ENCODE measurements around the gene ENO2.
A peak's percentile ranks its signal among the peaks of the same experiment; 100 is the strongest.

ENO2 gene

DNA sequence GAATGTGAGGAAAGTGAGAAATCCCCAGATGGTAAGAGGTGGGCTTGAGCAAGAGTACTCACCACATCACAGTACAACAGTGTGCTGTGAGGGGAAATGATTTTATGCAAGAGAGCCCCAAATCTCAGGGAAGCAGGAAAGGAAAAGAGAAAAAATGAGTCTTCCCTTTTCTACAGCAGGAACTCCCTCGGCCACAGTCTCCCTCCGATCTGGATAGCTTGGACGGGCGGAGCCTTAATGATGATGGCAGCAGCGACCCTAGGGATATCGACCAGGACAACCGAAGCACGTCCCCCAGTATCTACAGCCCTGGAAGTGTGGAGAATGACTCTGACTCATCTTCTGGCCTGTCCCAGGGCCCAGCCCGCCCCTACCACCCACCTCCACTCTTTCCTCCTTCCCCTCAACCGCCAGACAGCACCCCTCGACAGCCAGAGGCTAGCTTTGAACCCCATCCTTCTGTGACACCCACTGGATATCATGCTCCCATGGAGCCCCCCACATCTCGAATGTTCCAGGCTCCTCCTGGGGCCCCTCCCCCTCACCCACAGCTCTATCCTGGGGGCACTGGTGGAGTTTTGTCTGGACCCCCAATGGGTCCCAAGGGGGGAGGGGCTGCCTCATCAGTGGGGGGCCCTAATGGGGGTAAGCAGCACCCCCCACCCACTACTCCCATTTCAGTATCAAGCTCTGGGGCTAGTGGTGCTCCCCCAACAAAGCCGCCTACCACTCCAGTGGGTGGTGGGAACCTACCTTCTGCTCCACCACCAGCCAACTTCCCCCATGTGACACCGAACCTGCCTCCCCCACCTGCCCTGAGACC is 21.2 kb downstream of the ENO2 start:
- DNase-seq = no peak

DNA sequence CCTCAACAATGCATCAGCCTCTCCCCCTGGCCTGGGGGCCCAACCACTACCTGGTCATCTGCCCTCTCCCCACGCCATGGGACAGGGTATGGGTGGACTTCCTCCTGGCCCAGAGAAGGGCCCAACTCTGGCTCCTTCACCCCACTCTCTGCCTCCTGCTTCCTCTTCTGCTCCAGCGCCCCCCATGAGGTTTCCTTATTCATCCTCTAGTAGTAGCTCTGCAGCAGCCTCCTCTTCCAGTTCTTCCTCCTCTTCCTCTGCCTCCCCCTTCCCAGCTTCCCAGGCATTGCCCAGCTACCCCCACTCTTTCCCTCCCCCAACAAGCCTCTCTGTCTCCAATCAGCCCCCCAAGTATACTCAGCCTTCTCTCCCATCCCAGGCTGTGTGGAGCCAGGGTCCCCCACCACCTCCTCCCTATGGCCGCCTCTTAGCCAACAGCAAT is 21.8 kb downstream of the ENO2 start:
- no peak for DNase-seq

DNA sequence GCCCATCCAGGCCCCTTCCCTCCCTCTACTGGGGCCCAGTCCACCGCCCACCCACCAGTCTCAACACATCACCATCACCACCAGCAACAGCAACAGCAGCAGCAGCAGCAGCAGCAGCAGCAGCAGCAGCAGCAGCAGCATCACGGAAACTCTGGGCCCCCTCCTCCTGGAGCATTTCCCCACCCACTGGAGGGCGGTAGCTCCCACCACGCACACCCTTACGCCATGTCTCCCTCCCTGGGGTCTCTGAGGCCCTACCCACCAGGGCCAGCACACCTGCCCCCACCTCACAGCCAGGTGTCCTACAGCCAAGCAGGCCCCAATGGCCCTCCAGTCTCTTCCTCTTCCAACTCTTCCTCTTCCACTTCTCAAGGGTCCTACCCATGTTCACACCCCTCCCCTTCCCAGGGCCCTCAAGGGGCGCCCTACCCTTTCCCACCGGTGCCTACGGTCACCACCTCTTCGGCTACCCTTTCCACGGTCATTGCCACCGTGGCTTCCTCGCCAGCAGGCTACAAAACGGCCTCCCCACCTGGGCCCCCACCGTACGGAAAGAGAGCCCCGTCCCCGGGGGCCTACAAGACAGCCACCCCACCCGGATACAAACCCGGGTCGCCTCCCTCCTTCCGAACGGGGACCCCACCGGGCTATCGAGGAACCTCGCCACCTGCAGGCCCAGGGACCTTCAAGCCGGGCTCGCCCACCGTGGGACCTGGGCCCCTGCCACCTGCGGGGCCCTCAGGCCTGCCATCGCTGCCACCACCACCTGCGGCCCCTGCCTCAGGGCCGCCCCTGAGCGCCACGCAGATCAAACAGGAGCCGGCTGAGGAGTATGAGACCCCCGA is 22.5 kb downstream of the ENO2 start:
- DNase-seq = peak; percentile 68

GRCh38 chr12:6937481-6938352 is 23.3 kb downstream of the ENO2 start:
- DNase-seq = peak; percentile 91

GRCh38 chr12:6938353-6939190 is 24.2 kb downstream of the ENO2 start:
- DNase-seq = no peak

DNA sequence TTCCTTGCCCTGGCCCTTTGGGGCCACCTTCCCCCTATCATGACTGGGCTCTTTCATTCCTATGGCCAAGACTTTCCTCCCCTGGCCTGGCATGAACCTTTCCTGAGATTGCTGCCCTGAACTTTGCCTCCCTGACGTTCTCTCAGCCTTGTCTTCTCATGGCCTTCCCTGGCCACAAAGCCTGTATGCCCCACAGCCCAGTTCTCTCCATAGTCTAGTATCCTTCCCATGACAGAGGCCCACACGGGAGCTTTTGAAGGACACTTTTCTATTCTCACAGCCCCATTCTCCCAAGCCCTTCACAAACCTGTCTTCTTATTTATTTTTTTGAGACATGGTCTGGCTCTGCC is 24.8 kb downstream of the ENO2 start:
- DNase-seq = no peak

DNA sequence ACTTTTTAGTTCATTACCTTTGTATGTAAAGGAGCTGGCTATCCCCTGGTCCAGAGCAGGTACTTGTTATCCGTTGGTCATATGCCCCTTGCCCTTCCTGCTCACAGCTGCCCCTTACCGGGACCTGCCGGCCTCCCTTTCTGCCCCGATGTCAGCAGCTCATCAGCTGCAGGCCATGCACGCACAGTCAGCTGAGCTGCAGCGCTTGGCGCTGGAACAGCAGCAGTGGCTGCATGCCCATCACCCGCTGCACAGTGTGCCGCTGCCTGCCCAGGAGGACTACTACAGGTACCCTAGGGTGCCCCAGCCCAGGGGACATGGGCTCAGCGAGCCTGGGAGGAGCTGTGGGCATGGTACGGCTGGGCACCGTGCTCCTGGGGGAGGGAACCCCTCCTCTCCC is 26.9 kb downstream of the ENO2 start:
- DNase-seq = no peak

DNA sequence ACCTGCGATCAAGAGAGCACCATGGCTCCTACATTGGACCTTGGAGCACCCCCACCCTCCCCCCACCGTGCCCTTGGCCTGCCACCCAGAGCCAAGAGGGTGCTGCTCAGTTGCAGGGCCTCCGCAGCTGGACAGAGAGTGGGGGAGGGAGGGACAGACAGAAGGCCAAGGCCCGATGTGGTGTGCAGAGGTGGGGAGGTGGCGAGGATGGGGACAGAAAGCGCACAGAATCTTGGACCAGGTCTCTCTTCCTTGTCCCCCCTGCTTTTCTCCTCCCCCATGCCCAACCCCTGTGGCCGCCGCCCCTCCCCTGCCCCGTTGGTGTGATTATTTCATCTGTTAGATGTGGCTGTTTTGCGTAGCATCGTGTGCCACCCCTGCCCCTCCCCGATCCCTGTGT is 27.4 kb downstream of the ENO2 start:
- DNase-seq = no peak

DNA sequence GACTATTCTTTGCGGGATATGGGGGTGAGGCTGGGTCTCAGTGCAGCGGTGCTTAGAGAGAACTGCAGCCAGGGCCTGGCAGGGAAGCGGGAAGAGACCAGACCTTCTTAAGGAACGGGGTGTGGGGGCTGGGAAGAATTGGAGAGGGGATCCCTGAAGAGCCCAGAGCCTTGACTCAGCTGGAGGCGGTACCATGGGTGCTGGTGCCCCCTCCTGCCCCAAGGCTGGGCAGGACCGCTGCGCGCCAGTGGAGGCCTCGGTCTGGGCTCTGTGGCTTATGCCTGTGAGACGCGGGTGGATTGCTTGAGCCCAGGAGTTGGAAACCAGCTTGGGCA is 27.9 kb downstream of the ENO2 start:
- DNase-seq = no peak

GRCh38 chr12:6943389-6943721 is 29.0 kb downstream of the ENO2 start:
- DNase-seq = peak; percentile 69

DNA sequence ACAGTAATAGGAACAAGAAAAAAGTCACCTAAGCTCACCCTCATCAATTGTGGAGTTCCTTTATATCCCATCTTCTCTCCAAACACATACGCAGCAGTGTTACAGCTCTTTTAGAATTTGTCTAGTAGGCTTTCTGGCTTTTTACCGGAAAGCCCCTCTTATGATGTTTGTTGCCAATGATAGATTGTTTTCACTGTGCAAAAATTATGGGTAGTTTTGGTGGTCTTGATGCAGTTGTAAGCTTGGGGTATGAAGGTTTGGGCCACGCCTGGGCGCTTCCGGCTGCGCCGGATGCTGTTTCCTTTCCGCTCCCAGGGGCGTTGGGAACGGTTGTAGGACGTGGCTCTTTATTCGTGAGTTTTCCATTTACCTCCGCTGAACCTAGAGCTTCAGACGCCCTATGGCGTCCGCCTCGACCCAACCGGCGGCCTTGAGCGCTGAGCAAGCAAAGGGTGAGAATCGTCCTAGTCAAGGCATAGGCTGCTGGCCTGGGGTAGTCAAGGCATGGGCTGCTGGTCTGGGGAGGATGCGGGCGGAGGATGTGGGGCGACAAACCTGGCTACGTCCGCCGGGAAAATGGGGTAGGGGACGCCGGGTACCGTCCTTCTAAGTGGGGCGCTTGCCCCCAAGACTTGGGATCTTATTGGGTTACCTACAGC is 29.5 kb downstream of the ENO2 start, which contains the start of the genes C12orf57 and RNU7-1:
C12orf57 (plus strand) TSS at position 301 of the 659 bp plus-strand sequence; CDS start at position 401, 100 bp downstream.
RNU7-1 (plus strand) TSS at position 95 of the 659 bp plus-strand sequence.
- DNase-seq = peak; percentile 76

DNA sequence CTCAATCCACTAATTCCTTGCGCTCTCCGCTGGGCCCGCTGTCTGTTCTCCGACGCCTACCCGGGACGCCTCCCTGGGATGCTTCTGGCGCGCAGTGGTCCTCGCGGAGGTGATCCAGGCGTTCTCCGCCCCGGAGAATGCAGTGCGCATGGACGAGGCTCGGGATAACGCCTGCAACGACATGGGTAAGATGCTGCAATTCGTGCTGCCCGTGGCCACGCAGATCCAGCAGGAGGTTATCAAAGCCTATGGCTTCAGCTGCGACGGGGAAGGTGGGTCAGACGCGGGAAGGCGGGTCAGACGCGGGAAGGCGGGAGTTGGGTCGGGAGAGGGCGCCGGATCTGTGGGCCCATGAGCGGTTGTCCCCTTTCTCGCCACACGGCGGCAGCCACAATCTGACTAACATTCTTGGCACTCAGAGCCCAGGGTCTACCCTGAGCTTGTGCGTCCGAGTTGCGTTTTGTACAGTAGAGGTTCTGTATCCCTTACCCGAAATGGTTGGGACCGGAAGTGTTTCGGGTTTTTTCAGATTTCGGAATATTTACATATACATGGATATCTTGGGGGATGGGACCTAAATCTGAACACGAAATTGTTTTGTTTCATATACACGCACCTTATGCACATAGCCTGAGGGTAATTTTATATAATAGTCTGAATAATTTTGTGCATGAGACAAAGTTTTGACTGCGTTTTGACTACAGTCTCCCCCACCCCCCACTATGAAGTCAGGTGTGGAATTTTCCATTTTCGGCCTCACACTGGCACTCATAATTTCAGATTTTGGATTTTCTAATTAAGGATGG is 30.2 kb downstream of the ENO2 start:
- DNase-seq = peak; percentile 87

DNA sequence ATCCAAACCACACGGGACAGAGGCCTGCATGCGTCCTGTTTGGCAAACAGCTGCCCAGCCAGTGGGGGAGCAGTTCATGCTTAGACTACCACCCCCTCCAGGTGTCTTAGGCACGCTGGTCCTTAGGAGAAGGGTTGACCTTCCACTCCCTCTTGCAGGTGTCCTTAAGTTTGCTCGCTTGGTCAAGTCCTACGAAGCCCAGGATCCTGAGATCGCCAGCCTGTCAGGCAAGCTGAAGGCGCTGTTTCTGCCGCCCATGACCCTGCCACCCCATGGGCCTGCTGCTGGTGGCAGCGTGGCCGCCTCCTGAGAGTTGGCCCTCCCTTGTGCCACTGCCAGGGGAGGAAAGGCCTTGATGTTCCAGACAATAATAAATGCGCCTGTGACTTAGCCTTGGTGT is 31.2 kb downstream of the ENO2 start:
- DNase-seq = no peak

- DNase-seq = peak; percentile 66
These were observed 31.9 kb downstream of the ENO2 start for GRCh38 chr12:6946033-6946919.

DNA sequence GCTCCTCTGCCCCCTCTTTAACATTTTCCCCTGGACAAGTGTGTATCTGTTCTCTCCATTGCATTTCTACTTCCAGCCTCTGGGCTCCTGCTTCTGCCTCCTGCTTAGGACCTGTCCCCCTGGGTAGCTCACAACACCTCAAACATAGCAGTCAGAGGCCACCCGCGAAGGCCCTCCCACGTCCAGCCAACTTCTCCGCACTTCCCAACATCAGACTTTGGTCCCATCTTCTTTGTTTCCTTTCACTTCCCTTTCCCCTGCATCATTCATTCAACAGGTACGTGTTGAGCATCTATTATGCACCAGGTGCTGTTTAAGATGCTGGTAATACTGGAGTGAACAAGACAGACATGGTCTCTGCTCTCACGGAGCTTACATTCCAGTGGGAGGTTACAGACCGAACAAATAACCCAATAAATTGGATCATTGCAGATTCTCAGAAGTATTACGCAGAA is 32.6 kb downstream of the ENO2 start:
- no peak for DNase-seq

- no peak for DNase-seq
These were observed 33.2 kb downstream of the ENO2 start for GRCh38 chr12:6947615-6948014.

DNA sequence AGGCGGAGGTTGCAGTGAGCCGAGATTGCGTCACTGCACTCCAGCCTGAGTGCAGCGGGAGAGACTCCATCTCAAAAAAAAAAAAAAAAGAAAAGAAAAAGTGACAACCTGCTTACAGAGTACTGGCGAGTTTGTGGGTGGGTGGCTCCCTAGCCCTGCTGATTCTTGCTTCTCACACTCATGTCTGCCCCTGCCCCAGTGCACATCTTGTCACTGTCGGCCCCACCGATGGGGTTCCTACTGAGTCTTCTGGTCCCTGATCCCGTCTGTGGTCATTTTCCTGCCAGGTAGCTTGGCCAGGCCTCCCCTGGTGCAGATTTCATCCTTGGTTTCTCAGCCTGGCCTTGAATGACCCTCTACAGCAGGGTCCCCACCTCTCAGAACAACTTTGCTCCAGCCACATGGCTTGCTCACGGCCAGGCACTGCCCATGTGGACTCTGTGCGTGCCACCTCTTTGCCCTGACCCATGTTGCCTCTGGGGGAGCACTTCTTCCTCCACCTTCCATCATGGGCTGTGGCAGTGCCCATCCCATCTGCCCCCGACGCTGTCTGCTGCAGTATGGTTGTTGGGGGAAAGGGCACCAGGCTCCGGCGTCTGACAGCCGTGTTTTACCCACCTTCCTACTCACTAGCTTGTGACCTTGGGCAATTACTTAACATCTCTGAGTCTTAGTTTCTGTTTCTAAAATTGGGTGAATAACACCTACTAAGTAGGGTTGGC is 34.7 kb downstream of the ENO2 start:
- peak; percentile 47 for DNase-seq

GRCh38 chr12:6950401-6950801 is 36.0 kb downstream of the ENO2 start:
- DNase-seq = peak; percentile 51

All from activated T-cell treated with anti-CD3 and anti-CD28 coated beads, Interleukin-2, amount 50 U/mL, for 1 hour (primary cell).